SK-N-SH (cell line): ENCODE data around the gene SUFU. TPM values are rescaled to one million over a fixed set of nuclear protein-coding genes. Genes with fewer than 3 reads are reported as not detected.

Source experiments
- CTCF ChIA-PET: fragments of 300-600, 350-600 bp; formaldehyde crosslinking; extraction: SDS; loops from one replicate; lab custom pipeline; 2021; lab: Yijun Ruan, JAX
- POLR2A ChIA-PET: fragments of 350-600 bp; sonication (Branson Sonifier 250); formaldehyde crosslinking; extraction: SDS; loops from one replicate; lab custom pipeline; 2020; ENCODE audit warnings: antibody characterized with exemption, inconsistent platforms; lab: Yijun Ruan, JAX
- DNase-seq: peaks from one replicate; pipeline ENCODE4 v3.0.0; 2012
- H2AFZ ChIP-seq: fragments of 200-600 bp; sonication (generic); 2 replicates; pipeline ENCODE4 v1.8.1; 2016; ENCODE audit warnings: antibody characterized with exemption, mild to moderate bottlenecking, low read depth
- H3F3A ChIP-seq: fragments of 200-600 bp; sonication (generic); replicated peaks from 2 replicates; pipeline ENCODE3; 2016; ENCODE audit warnings: antibody characterized with exemption, mild to moderate bottlenecking; ENCODE audit not compliant: insufficient read depth
- H3K27ac ChIP-seq, 2 experiments: fragments of 200-500 bp in 1 of 2; fragments of 200-600 bp in 1 of 2; sonication (Bioruptor generic) in 1 of 2; sonication (generic), shearing (Covaris generic) in 1 of 2; 2 replicates each; pipeline versions ENCODE4 v1.5.1 to v1.6.1; 2014 to 2016; ENCODE audit warnings: low read depth in 2 of 2, inconsistent platforms in 1 of 2, low read length in 1 of 2, mild to moderate bottlenecking in 1 of 2, mixed read lengths in 1 of 2
- H3K27me3 ChIP-seq: fragments of 200-600 bp; sonication (generic), shearing (Covaris generic); 2 replicates; pipeline ENCODE4 v1.6.1; 2016; ENCODE audit warnings: mixed run types; ENCODE audit not compliant: insufficient read depth
- H3K36me3 ChIP-seq, 2 experiments: fragments of 200-500 bp in 1 of 2; fragments of 200-600 bp in 1 of 2; sonication (Bioruptor generic) in 1 of 2; sonication (generic) in 1 of 2; replicated peaks in 1 of 2; 2 replicates each; pipeline versions ENCODE3 to v1.5.1; 2014 to 2016; ENCODE audit warnings: low read length in 1 of 2, mild to moderate bottlenecking in 1 of 2; ENCODE audit not compliant: insufficient read depth in 2 of 2, control insufficient read depth in 1 of 2
- H3K4me1 ChIP-seq, 2 experiments: fragments of 200-500 bp in 1 of 2; fragments of 200-600 bp in 1 of 2; sonication (Bioruptor generic) in 1 of 2; sonication (generic), shearing (Covaris generic) in 1 of 2; 2 replicates each; pipeline versions ENCODE4 v1.5.1 to v1.6.1; 2014 to 2016; ENCODE audit warnings: low read depth in 1 of 2, low read length in 1 of 2, mixed run types in 1 of 2; ENCODE audit not compliant: insufficient read depth in 2 of 2, control insufficient read depth in 1 of 2
- H3K4me2 ChIP-seq: fragments of 200-600 bp; sonication (generic), shearing (Covaris generic); 2 replicates; pipeline ENCODE4 v1.6.1; 2017; ENCODE audit warnings: mixed run types
- H3K4me3 ChIP-seq, 2 experiments: fragments of 200-500 bp in 1 of 2; fragments of 200-600 bp in 1 of 2; sonication (Bioruptor generic) in 1 of 2; sonication (generic), shearing (Covaris generic) in 1 of 2; 2 replicates each; pipeline versions ENCODE4 v1.5.1 to v1.8.1; 2014 to 2016; ENCODE audit warnings: low read depth in 2 of 2, inconsistent platforms in 1 of 2, low read length in 1 of 2, mild to moderate bottlenecking in 1 of 2, mixed read lengths in 1 of 2, moderate library complexity in 1 of 2
- H3K79me2 ChIP-seq: fragments of 200-600 bp; sonication (generic); 2 replicates; pipeline ENCODE4 v1.8.1; 2017; ENCODE audit warnings: mild to moderate bottlenecking; ENCODE audit not compliant: insufficient read depth
- H3K9ac ChIP-seq: fragments of 200-600 bp; sonication (generic); 2 replicates; pipeline ENCODE4 v1.6.1; 2017; ENCODE audit warnings: mixed run types
- H3K9me2 ChIP-seq: fragments of 200-600 bp; sonication (generic); 2 replicates; pipeline ENCODE4 v1.6.1; 2017; ENCODE audit warnings: mixed run types
- H3K9me3 ChIP-seq: fragments of 200-600 bp; sonication (generic); 2 replicates; pipeline ENCODE4 v1.6.1; 2017; ENCODE audit warnings: mixed run types, mild to moderate bottlenecking, moderate library complexity
- H4K20me1 ChIP-seq: fragments of 200-600 bp; sonication (generic); 2 replicates; pipeline ENCODE4 v1.6.1; 2017; ENCODE audit warnings: mild to moderate bottlenecking, mixed run types; ENCODE audit not compliant: insufficient read depth
- CHD2 ChIP-seq: fragments of 150-350 bp; IDR thresholded peaks from 2 replicates; pipeline ENCODE4 v1.6.1; 2018; ENCODE audit warnings: low read length; ENCODE audit not compliant: partially characterized antibody
- CTCF ChIP-seq: fragments of 200-600 bp; sonication (generic); IDR thresholded peaks from 2 replicates; pipeline ENCODE4 v1.6.1; 2017; ENCODE audit warnings: antibody characterized with exemption, mild to moderate bottlenecking, moderate library complexity
- ELF1 ChIP-seq: IDR thresholded peaks from 2 replicates; pipeline ENCODE4 v1.4.0; 2012
- EZH2phosphoT487 ChIP-seq: fragments of 200-600 bp; sonication (generic); IDR thresholded peaks from 2 replicates; pipeline ENCODE4 v1.6.1; 2017; ENCODE audit warnings: low read depth, mixed run types, mild to moderate bottlenecking, antibody characterized with exemption, moderate library complexity, borderline replicate concordance
- FOSL2 ChIP-seq: IDR thresholded peaks from 2 replicates; pipeline ENCODE4 v1.4.0; 2012; ENCODE audit warnings: low read depth, mild to moderate bottlenecking, moderate library complexity, borderline replicate concordance
- FOXJ3 ChIP-seq: sonication (generic); formaldehyde crosslinking; IDR thresholded peaks from 2 replicates; pipeline ENCODE4 v1.5.1; 2020; ENCODE audit warnings: mild to moderate bottlenecking, missing genetic modification reagents
- GATA2 ChIP-seq: sonication (generic); formaldehyde crosslinking; IDR thresholded peaks from 2 replicates; pipeline ENCODE4 v1.5.0; 2020; ENCODE audit warnings: mild to moderate bottlenecking, missing genetic modification reagents
- IRF3 ChIP-seq: fragments of 150-350 bp; IDR thresholded peaks from 2 replicates; pipeline ENCODE4 v1.6.1; 2016; ENCODE audit warnings: mild to moderate bottlenecking, low read depth, low read length
- JUND ChIP-seq: IDR thresholded peaks from 2 replicates; pipeline ENCODE4 v1.4.0; 2012
- NFIC ChIP-seq: IDR thresholded peaks from 2 replicates; pipeline ENCODE4 v1.4.0; 2012; ENCODE audit warnings: borderline replicate concordance
- RAD21 ChIP-seq: IDR thresholded peaks from 2 replicates; pipeline ENCODE4 v1.6.1; 2012; ENCODE audit warnings: mild to moderate bottlenecking, low read length
- RCOR1 ChIP-seq: fragments of 150-350 bp; IDR thresholded peaks from 2 replicates; pipeline ENCODE4 v1.6.1; 2017; ENCODE audit warnings: antibody characterized with exemption, low read length
- REST ChIP-seq: IDR thresholded peaks from 2 replicates; pipeline ENCODE4 v1.6.1; 2012; ENCODE audit warnings: mild to moderate bottlenecking, low read depth, low read length, moderate library complexity
- RFX5 ChIP-seq: IDR thresholded peaks from 2 replicates; pipeline ENCODE4 v1.6.1; 2012; ENCODE audit warnings: mild to moderate bottlenecking, improper control_type of control experiment, low read length
- SIN3A ChIP-seq: IDR thresholded peaks from 2 replicates; pipeline ENCODE4 v1.6.1; 2012; ENCODE audit warnings: low read depth, mild to moderate bottlenecking, low read length, moderate library complexity, borderline replicate concordance
- SMC3 ChIP-seq: IDR thresholded peaks from 2 replicates; pipeline ENCODE4 v1.6.1; 2012; ENCODE audit warnings: low read depth, low read length, improper control_type of control experiment
- USF1 ChIP-seq: IDR thresholded peaks from 2 replicates; pipeline ENCODE4 v1.4.0; 2012; ENCODE audit warnings: low read depth, borderline replicate concordance
- USF2 ChIP-seq: fragments of 150-350 bp; IDR thresholded peaks from 2 replicates; pipeline ENCODE4 v1.6.1; 2017; ENCODE audit warnings: antibody characterized with exemption, low read length, low read depth, borderline replicate concordance
- WGBS: methylation state at CpG from one replicate; pipeline ENCODE4 v1.1.6; 2017; ENCODE audit warnings: low lambda C conversion rate; 5-methylcytosine and 5-hydroxymethylcytosine counted together
- polyA plus RNA-seq, 3 experiments: library from polyadenylated mRNA; depleted of rRNA; stranded (reverse); fragments of >200 nt; gene quantifications; 2 replicates each; pipeline ENCODE4 v1.2.3, GENCODE V29; 2012

Gene SUFU
- polyA plus RNA-seq, 1 of the 3 experiments (the other 2 are of a cell fraction), result 5.7 TPM

GRCh38 chr10:102675011-102675665 is 171.4 kb downstream of the SUFU start:
- H3K9me3 ChIP-seq, result no peaks in the 10 kb centered on the region
- CTCF ChIA-PET, result interaction anchor here (0.9 to 12.9 kb wide), 8 partner anchors 12 to 213 kb away, joined by 3 to 123 read pairs (median 6); partner anchors contain the start of genes ARL3, SFXN2 and TRIM8
- no peaks in the 10 kb centered on the region for H3K36me3 ChIP-seq
- H3K27ac ChIP-seq, result peak overlapping the region; percentile 67 to 85
- no peaks in the 10 kb centered on the region for H3K79me2 ChIP-seq
- H4K20me1 ChIP-seq, result no peaks in the 10 kb centered on the region
- H3K4me3 ChIP-seq, result 0 out of 4 replicates have a peak overlapping the region, but pooled peaks of 1 of the 2 experiments have one; percentile 10
- H3K27me3 ChIP-seq, result no peaks in the 10 kb centered on the region
- peaks cover 6% of the 10 kb centered on the region for H3F3A ChIP-seq
- TF ChIP-seq FOXJ3 (CRISPR knock-in tag), result no peak
- TF ChIP-seq FOSL2, result no peak
- TF ChIP-seq USF2, result no peak
- no peak for TF ChIP-seq CTCF
- no peak for TF ChIP-seq USF1
- no peak for TF ChIP-seq ELF1
- no peak for TF ChIP-seq JUND
- TF ChIP-seq NFIC, result no peak
- no peak; the same call in 1 of the 2 replicates for TF ChIP-seq SMC3
- TF ChIP-seq EZH2phosphoT487, result no peak
- no peak for TF ChIP-seq REST
- no peak for TF ChIP-seq IRF3
- no peak for TF ChIP-seq RAD21
- TF ChIP-seq SIN3A, result no peak
- TF ChIP-seq GATA2 (CRISPR knock-in tag), result no peak
- no peak for TF ChIP-seq RFX5
- TF ChIP-seq RCOR1, result no peak
- no peak for TF ChIP-seq CHD2
- TF ChIP-seq, all 33 proteins: peak for 0
- POLR2A ChIA-PET, result interaction anchor here (0.7 to 1.0 kb wide), 4 partner anchors 14 to 56 kb away, joined by 3 to 5 read pairs (median 3); partner anchors contain the start of gene TRIM8
- H3K9ac ChIP-seq, result peak overlapping the region; percentile 52; the same call in 1 of the 2 replicates
- H3K4me1 ChIP-seq, result peaks cover 30 to 69% of the 10 kb centered on the region in 2 experiments
- H2AFZ ChIP-seq, result no peak overlapping the region
- 74% methylated on average over 8 of the region's 8 CpGs for WGBS
- H3K4me2 ChIP-seq, result peak overlapping the region; percentile 62
- H3K9me2 ChIP-seq, result no peaks in the 10 kb centered on the region
- no peak for DNase-seq
